H4 (cell line): ENCODE measurements around the gene NUP210L. TPM values are rescaled to one million over a fixed set of nuclear protein-coding genes. Genes with fewer than 3 reads are reported as not detected.
"Not testable (repeated sequence)": the region's sequence is repeated elsewhere in the genome, so short reads cannot be mapped to it uniquely, and the experiment has no call there.

Experiments used
- DNase-seq: peaks from one replicate; pipeline ENCODE4 v3.0.0-alpha.2; 2015; ENCODE audit warnings: low spot score
- total RNA-seq: library from RNA; depleted of rRNA; stranded (reverse); fragments of >200 nt; shearing (Covaris generic); gene quantifications from 2 replicates; pipeline ENCODE4 v1.2.3, GENCODE V29; 2014

The NUP210L gene
- total RNA-seq, 1 experiment from 2014 or later, result 0.02 TPM

- DNase-seq, result no peak
Observed at GRCh38 chr1:154170547-154171222, 15.8 kb upstream of the NUP210L start.

DNA sequence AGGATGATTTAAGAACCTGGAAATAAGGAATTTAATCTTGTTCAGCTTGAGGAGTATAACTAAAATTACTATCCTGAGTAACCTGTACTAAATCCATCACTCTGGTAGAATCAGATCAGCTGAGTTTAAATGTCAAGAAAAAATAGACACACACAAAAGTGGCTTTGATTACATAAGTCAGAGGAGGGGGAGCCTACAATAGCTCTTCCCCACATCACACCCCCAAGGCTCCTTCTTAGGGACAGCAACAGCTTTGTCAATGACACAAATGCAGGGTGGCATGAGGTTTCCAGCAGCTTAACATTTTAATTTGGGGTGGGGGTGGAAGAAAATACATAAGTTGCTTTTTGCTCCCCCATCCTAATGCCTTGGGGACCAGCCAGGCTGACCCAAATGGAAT is 12.6 kb upstream of the NUP210L start:
- no peak for DNase-seq

DNA sequence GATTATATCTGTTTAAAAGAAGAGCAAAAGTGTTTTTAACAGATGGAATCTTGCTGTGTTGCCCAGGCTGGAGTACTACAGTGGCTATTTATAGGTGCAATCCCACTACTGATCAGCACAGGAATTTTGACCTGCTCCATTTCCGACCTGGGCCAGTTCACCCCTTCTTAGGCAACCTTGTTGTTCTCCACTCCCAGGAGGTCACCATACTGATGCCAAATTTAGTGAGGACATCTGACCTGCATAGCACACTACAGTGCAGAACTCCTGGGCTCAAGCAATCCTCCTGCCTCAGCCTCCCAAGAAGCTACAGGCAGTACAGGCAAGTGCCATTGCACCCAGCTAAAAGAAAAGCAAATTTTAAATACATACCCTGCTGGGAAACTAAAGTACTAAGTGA is 11.3 kb upstream of the NUP210L start:
- DNase-seq, result no peak

DNA sequence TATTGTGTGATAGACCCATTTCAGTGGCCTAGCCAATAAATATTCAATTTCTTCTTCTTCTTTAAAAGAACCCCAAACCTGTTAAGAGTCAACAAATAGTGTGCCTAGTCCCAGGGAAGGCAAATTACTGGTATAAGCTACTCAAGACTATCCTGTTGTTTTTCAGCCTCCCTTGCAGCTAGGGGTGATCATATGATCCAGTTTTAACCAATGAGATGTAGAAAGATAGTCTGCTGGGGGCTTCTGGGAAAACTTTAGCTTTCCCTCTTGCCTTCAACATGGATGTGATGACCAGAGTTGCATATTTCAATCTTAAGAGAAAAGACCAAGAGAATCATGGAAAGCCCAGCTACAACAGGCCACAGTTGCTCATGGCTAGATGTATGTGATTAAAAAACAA is 4.7 kb upstream of the NUP210L start:
- DNase-seq, result no peak

GRCh38 chr1:154158307-154159125 is 3.6 kb upstream of the NUP210L start:
- DNase-seq, result no peak

GRCh38 chr1:154157520-154158306 is 2.8 kb upstream of the NUP210L start:
- no peak for DNase-seq

DNA sequence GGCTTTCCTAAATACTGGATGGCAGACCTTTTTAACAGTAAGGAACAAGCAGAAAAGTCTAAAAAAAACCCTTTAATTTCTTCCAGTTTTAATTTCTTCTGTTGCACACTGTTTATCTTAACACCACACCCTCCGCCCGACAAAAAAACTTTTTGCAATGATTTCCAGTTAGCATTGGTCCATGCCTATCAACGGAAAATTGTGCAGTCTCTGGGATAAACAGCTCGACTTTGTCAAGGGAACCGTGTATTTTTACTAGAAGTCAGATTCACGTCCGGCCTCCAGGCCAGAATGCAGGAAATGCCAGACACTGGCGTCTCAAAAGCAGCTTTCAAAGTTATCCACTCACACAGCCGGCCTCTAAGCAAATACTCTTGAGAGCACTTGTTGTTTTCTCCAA is 378 bp upstream of the NUP210L start:
- no peak for DNase-seq

- DNase-seq, result no peak
Observed at GRCh38 chr1:154154053-154154452, 820 bp downstream of the NUP210L start.

DNA sequence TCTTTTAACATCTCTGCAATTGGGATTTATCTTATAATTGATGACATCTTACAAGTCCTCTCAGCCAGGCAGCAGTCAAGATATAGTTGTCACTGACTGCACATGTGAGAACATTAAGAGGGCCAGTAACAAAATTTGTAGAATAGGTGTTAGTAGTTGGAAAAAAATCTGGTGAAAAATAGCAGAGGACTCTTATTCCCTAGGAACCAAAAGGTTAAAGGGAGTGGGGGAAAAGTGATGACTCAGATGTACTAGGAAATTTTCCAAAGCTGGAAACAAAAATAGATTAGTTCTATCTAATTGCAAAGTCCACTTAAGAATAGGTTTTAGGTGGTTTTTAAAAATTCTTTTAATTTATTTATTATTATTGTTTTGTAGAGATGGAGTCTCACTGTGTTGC is 3.6 kb downstream of the NUP210L start:
- no peak for DNase-seq

GRCh38 chr1:154148807-154149206 is 6.1 kb downstream of the NUP210L start:
- DNase-seq, result no peak

- DNase-seq, result not testable (repeated sequence)
Observed at GRCh38 chr1:154147505-154147904, 7.4 kb downstream of the NUP210L start.

- no peak for DNase-seq
Observed at GRCh38 chr1:154145986-154146385, 8.9 kb downstream of the NUP210L start.

GRCh38 chr1:154142358-154142757 is 12.5 kb downstream of the NUP210L start:
- DNase-seq, result no peak

DNA sequence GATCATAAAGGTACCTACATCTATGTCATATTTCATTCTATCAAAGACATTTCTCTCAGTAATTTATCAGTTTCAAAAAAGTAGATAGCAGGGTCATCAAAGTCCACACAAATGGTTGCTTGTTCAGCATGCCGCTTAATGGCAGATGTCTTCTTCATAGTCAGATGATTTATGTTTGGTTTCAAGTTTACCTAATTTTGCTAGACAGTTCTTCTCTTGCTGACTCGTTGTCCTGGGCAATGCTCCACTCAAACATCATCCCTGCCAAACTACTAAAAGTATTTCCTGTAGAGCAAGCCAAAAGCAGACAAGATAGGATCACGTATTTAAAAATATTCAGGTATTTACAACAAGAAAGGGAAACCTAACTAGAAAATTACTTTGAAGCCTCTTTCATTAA is 13.6 kb downstream of the NUP210L start:
- DNase-seq, result no peak

DNA sequence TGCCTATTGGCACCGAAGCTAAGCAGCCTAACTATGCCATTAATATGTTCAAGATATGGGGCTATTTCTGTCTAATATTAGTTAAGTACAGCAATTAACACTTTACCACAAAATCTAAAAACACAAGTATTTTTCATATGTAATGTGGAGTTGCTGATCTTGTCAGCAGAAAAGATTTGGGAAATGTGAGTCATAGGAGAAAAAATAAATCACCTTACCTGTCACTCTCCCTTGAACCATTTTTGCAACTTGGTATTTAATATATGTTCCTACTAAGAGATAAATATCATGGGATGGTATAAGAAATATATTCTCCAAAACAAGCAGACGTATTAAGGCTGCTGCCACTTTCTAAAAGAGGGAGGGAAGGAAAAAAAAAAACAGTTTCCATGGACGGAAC is 17.0 kb downstream of the NUP210L start:
- DNase-seq, result no peak

GRCh38 chr1:154133256-154133655 is 21.6 kb downstream of the NUP210L start:
- no peak for DNase-seq

- no peak for DNase-seq
Observed at GRCh38 chr1:154129391-154129970, 25.4 kb downstream of the NUP210L start.

GRCh38 chr1:154123205-154123604 is 31.7 kb downstream of the NUP210L start:
- DNase-seq, result not testable (repeated sequence)

DNA sequence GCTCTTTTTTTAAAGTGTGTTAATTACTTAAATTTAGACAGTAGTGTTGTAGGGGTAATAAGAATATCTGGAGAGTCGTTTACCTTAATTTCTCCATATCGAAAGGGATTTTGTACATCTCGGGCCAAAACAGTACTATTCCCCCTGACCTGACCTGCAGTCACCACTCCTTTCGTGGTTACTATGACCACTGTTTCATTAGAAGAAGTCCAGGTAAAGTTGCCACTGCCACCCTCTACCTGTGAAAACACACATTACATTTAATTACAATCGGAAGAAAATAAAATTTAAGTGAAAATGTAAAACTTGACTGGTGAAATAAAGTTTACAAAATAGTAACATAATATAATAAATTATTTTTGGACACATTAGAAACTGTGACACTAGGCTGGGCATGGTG is 37.2 kb downstream of the NUP210L start:
- no peak for DNase-seq

DNA sequence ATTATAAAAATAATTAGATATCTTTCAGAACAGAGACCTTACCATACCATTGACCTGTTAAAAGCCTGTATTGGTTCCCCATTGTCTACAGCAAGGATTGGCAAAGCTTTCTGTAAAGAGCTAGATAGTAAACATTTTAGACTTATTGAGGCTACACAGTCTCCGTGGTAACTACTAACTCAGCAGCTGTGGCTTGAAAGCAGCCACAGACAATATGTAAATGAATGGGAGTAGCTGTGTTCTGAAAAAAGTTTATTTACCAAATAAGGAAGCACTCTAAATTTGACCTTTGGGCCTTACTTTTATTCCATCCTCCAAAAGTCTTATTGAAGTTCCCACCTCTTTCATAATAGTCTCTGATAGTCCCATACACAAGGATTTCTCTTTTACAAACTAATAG is 39.7 kb downstream of the NUP210L start:
- DNase-seq, result no peak

DNA sequence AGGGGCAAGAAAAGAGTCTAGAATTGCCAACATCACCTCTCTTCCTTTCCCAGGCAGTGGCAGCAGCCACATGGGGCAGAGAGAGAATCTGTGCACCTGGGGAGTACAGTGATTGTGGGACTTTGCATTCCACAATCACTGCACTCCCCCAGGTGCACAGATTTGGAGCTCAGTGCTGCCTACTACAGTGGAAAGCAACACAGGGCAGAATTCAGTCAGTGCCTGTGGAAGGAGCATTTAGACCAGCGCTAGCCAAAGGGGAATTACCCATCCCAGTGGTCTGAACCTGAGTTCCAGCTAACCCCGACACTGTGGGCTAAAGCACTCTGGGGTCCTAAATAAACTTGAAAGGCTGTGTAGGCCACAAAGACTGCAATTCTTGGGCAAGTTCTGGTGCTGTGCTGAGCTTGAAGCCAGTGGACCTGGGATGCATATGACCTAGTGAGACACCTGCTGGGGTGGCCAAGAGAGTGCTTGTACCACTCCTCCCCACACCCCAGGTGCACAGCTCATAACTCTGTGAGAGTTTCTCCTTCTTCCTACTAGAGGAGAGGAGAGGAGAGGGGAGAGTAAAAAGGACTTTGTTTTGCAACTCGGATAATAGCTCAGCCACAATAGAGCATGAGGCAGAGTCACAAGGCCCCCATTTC is 50.3 kb downstream of the NUP210L start:
- DNase-seq, result no peak

GRCh38 chr1:154100141-154100540 is 54.7 kb downstream of the NUP210L start:
- DNase-seq, result not testable (repeated sequence)
